Measurements from ENCODE around the gene ITGBL1.

Gene ITGBL1

DNA sequence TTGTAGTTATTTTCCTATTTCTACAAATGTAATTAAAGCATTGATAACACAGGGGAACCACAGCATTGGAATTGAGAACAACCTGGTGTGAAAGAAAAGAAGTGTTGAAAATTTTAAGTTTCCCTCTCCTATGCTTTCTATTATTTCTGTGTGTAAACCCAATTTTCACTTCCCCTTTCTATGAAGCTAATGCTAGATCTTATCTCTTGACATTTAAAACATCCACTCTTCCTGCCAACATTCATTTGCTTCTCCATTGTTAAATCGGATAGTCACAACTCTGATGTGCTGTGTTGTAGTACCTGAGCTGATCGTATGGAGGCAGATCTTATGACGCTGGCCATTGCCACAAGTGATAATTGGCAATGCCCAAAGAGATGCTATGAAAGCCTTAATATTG, 203.0 kb downstream of the ITGBL1 start:
- DNase-seq (ENCODE audit: low spot score): no peak
- CTCF ChIA-PET: no interaction called here

GRCh38 chr13:101660711-101661110, 208.2 kb downstream of the ITGBL1 start:
- ChIA-PET POLR2A (ENCODE audit: low non-redundant PET) (no interaction called here), CTCF (no interaction called here)
- no peak for DNase-seq (ENCODE audit: low spot score)
- H3K27ac ChIP-seq: no peak overlapping the region
- TF ChIP-seq CTCF (conservative IDR thresholded peaks at IDR 0.05; ENCODE audit: low read depth): no peak

More for the DNA sequence above, 203.0 kb downstream of the ITGBL1 start:
- POLR2A ChIA-PET (ENCODE audit: low non-redundant PET): no interaction called here
- no peak for TF ChIP-seq CTCF (conservative IDR thresholded peaks at IDR 0.05; ENCODE audit: low read depth)
- no peak overlapping the region for H3K27ac ChIP-seq

GRCh38 chr13:101661839-101662238, 209.4 kb downstream of the ITGBL1 start:
- CTCF ChIA-PET: no interaction called here
- POLR2A ChIA-PET (ENCODE audit: low non-redundant PET): no interaction called here
- no peak for TF ChIP-seq CTCF (conservative IDR thresholded peaks at IDR 0.05; ENCODE audit: low read depth)

DNA sequence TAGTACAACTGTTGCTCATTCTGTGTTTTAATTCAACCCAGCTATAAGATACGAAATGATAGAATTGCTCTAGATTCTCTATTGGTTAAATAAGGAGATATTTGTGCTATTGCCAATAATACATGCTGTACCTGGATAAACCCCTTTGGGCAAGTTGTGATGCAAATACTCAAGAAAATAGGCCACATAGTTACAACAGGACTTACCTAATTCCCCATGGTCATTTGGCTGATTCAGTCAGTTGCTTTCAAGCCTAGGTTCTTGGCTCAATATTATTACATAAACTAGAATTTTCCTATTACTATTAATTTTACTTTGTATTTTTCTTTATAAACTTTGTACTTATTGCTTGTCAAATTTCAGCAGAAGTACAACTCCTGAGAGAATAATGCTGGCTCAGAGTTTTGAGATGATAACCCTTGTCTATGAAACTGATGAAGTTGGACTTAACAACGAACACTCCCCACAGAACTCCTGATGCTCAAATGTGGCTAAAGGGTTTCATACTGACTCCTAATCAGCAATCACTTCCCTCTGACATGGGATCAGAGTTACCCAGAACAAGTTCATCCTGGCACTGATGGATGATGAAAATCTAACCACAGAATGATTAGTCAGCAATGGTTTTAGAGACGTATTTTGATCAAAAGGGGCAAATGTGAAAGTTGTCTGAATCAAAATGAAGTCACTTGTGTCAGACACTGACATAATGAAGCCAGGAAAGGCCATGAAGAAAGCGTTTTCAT, 221.1 kb downstream of the ITGBL1 start:
- DNase-seq (ENCODE audit: low spot score): no peak
- CTCF ChIA-PET: no interaction called here
- H3K27ac ChIP-seq: no peak overlapping the region
- TF ChIP-seq CTCF (conservative IDR thresholded peaks at IDR 0.05; ENCODE audit: low read depth): no peak
- POLR2A ChIA-PET (ENCODE audit: low non-redundant PET): no interaction called here

More at GRCh38 chr13:101661839-101662238, 209.4 kb downstream of the ITGBL1 start:
- no peak for DNase-seq (ENCODE audit: low spot score)
- no peak overlapping the region for H3K27ac ChIP-seq

GRCh38 chr13:101681834-101682233, 229.4 kb downstream of the ITGBL1 start:
- no peak for TF ChIP-seq CTCF (conservative IDR thresholded peaks at IDR 0.05; ENCODE audit: low read depth)
- no peak overlapping the region for H3K27ac ChIP-seq
- DNase-seq (ENCODE audit: low spot score): peak; percentile 9
- ChIA-PET CTCF (interaction anchor here (0.6 kb wide), 1 partner anchor 57 kb away, joined by 3 read pairs; no protein-coding TSS in a partner anchor), POLR2A (ENCODE audit: low non-redundant PET) (no interaction called here)

GRCh38 chr13:101686003-101686402, 233.5 kb downstream of the ITGBL1 start:
- H3K27ac ChIP-seq: no peak overlapping the region
- POLR2A ChIA-PET (ENCODE audit: low non-redundant PET): no interaction called here
- no peak for TF ChIP-seq CTCF (conservative IDR thresholded peaks at IDR 0.05; ENCODE audit: low read depth)
- CTCF ChIA-PET: no interaction called here
- DNase-seq (ENCODE audit: low spot score): no peak

Measured in RWPE1 (cell line).